ENCODE measurements around the gene FGFR2.

DNA sequence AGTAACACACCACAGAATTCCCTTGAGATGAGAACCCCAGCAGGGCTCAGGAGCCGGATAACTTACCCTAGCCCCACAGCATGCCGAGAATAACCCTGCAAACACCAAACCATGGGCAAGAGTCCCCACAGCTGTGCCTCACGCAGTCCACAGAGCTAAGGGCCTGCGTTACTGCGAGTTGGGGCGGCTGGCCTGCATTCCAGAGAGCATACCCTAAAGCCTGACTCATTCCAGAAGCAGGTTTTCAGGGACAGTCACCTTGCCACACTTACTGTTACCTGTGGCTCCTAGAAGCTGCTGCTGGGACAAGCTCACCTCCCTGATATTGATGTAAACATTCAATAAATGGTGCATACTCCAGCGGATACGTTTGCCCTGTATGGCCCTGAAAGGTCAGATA lies 18.6 kb downstream of the FGFR2 start:
- no peak for TF ChIP-seq CTCF (IDR thresholded peaks at IDR 0.05)
- no peak for TF ChIP-seq POLR2A (IDR thresholded peaks at IDR 0.05)
